Heart right ventricle (tissue), 16 donors: ENCODE data around the gene ABHD12. TPM values are rescaled to one million over a fixed set of nuclear protein-coding genes. Genes with fewer than 3 reads are reported as not detected.
"Not testable (repeated sequence)": the region's sequence is repeated elsewhere in the genome, so short reads cannot be mapped to it uniquely, and the experiment has no call there.

Experiments
- ATAC-seq, 8 donors: fragments of 200-7000 bp; cut with Tn5 transposase; one replicate each; pipeline ENCODE4 v1.9.1; 2020; ENCODE audit warnings: mild to moderate bottlenecking in 8 of 8, moderate library complexity in 8 of 8, moderate number of reproducible peaks in 1 of 8
- DNase-seq, 2 donors: peaks; one replicate each; pipeline ENCODE4 v3.0.0-alpha.2; 2020
- H3K27ac ChIP-seq, 10 donors: fragments of 200-600 bp; sonication (generic) in 2 of 10; one replicate each; pipeline versions ENCODE4 v1.5.0 to v1.8.0; 2020 to 2022; ENCODE audit warnings: mild to moderate bottlenecking in 3 of 10
- H3K27me3 ChIP-seq, 7 donors: fragments of 200-600 bp; one replicate each; pipeline ENCODE4 v1.8.0; 2021 to 2022; ENCODE audit warnings: mild to moderate bottlenecking in 2 of 7
- H3K36me3 ChIP-seq, 9 donors: fragments of 200-600 bp; sonication (generic) in 1 of 9; one replicate each; pipeline versions ENCODE4 v1.5.0 to v1.8.0; 2020 to 2022; ENCODE audit warnings: mild to moderate bottlenecking in 2 of 9
- H3K4me1 ChIP-seq, 9 donors: fragments of 200-600 bp; sonication (generic) in 1 of 9; one replicate each; pipeline versions ENCODE4 v1.5.0 to v1.8.0; 2020 to 2022; ENCODE audit warnings: mild to moderate bottlenecking in 4 of 9
- H3K4me3 ChIP-seq, 10 donors: fragments of 200-600 bp; sonication (generic) in 2 of 10; one replicate each; pipeline versions ENCODE4 v1.5.0 to v1.8.0; 2020 to 2022; ENCODE audit warnings: mild to moderate bottlenecking in 7 of 10, moderate library complexity in 2 of 10
- H3K9me3 ChIP-seq, 11 donors: fragments of 200-600 bp in 10 of 11; sonication (generic) in 2 of 11; one replicate each; pipeline versions ENCODE4 v1.5.0 to v1.8.0; 2013 to 2022; ENCODE audit warnings: mild to moderate bottlenecking in 2 of 11, control low read depth in 1 of 11, moderate library complexity in 1 of 11
- WGBS, 2 donors: extraction: QIAGEN DNeasy Blood & Tissue Kit; methylation state at CpG; one replicate each; pipeline ENCODE4 v1.1.7; 2013; ENCODE audit warnings: inconsistent platforms in 1 of 2; 5-methylcytosine and 5-hydroxymethylcytosine counted together
- intact Hi-C, 10 donors: fragments of 100-400 bp; cut with DNase I; formaldehyde crosslinking; loops; one replicate each; pipeline versions ENCODE4 v1.11.1 to v1.14.2; 2022
- polyA plus RNA-seq, 2 donors: library from polyadenylated mRNA; stranded (reverse); fragments of 200-250 nt; gene quantifications; one replicate each; pipeline ENCODE4 v1.2.3, GENCODE V29; 2013
- total RNA-seq, 10 donors: library from RNA; stranded (reverse); fragmentation: NEBNext Ultra II Directional in 3 of 10; extraction: Animal tissue kit (Norgen Biotek cat#: 25700) in 3 of 10; gene quantifications; one replicate each; pipeline versions ENCODE4 v1.2.1 to v1.2.4, GENCODE V29; 2021 to 2023
- TF ChIP-seq, protein P1 (sequence below), 9 donors: fragments of 200-600 bp; sonication (generic) in 2 of 9; IDR thresholded peaks; one replicate each; pipeline versions ENCODE4 v1.5.0 to v1.8.0; 2021 to 2022; ENCODE audit warnings: antibody characterized with exemption in 9 of 9, mild to moderate bottlenecking in 5 of 9, moderate library complexity in 1 of 9
- donor health status: Arrhythmogenic right ventricular cardiomyopathy.
- donor health status: ischemic (EF 13 %, LVEDD 7.1; RV severe dilation, severe dysfunction).
- donor health status: healthy with polysubstance abuse.
- donor health status: DM: no; HTN: yes; CAD: no.
- donor health status: DM: no; HTN: no; CAD: no.
- donor health status: ischemic (EF 25% LVEDD 6.9; RV normal size, moderate dysfunction).
- donor health status: ischemic (EF 25% LVEDD 5.7; RV mildly dilated, moderate dysfunction).
- donor health status: healthy.
- donor health status: DM: yes; HTN: yes; CAD: no.
- donor health status: Ischemic cardiomyopathy.
- donor health status: ischemic (EF 35%, LVEDD 5.7; RV mildly dilated, moderate dysfunction).
- donor health status: nonischemic (EF 11% LVEDD 7.7; RV severe dilation, severe dysfunction).
- donor health status: DM: yes; HTN: yes; CAD: no.
- donor health status: PGD.
- donor health status: ischemic (EF 29% LVEDD 5.4; RV normal size, mild dysfunction).
- donor health status: nonischemic (EF 23%, LVEDD 6.1; RV moderate dilation, normal function).

Gene ABHD12
- total and polyA plus RNA-seq, 12 donors: 21.1 to 41.3 (median 28.1) TPM

DNA sequence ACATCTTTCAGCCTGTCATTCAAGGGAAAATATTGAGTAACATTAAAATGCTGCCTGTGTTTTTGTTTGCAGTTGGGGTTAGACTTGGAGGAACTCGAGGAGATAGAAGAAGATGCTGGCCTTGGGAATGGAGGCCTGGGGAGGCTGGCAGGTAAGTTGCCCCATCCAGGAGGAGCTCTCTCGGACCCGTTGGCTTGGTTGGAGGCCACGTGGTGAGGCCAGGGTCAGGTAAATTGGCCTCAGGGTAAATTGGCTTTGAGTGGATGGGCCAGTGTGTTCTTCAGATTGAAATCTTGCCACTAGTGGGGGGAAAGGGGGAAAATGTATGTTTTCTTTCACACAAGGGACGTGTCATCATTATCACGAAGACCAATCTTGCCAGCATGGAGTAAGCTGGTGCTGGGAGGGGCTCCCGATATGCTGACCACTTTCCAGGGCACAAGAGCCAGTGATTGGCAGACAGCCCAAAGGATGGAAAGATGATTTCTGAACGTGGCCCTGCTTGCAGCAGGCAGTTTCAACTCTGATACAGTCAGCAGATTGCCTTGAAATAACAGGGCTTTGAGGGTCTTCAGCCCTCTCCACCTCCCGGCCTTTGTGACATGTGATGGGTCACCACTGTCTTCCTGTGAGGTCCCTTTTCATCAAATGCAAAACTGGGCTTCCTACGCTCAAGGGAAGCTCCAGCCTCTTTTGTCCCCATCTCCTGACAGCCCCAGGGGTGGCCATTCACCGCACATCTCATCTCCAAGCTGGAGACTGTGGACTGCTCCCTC, 121.4 kb downstream of the ABHD12 start:
- DNase-seq (peak in 1 of 2 donors; percentile 1), ATAC-seq (no peak)
- Histone ChIP-seq H3K36me3 (peaks cover 0 to 68% (median 46%) of the 10 kb centered on the region in 9 donors), H3K4me1 (peaks cover 0 to 35% (median 27%) of the 10 kb centered on the region in 9 donors), H3K4me3 (no peak overlapping the region), H3K27me3 (no peaks in the 10 kb centered on the region), H3K27ac (no peak overlapping the region), H3K9me3 (peaks cover 0 to 4% (median 0%) of the 10 kb centered on the region in 11 donors)
- TF ChIP-seq, protein P1, sequence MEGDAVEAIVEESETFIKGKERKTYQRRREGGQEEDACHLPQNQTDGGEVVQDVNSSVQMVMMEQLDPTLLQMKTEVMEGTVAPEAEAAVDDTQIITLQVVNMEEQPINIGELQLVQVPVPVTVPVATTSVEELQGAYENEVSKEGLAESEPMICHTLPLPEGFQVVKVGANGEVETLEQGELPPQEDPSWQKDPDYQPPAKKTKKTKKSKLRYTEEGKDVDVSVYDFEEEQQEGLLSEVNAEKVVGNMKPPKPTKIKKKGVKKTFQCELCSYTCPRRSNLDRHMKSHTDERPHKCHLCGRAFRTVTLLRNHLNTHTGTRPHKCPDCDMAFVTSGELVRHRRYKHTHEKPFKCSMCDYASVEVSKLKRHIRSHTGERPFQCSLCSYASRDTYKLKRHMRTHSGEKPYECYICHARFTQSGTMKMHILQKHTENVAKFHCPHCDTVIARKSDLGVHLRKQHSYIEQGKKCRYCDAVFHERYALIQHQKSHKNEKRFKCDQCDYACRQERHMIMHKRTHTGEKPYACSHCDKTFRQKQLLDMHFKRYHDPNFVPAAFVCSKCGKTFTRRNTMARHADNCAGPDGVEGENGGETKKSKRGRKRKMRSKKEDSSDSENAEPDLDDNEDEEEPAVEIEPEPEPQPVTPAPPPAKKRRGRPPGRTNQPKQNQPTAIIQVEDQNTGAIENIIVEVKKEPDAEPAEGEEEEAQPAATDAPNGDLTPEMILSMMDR (IDR thresholded peaks at IDR 0.05): no peak
- intact Hi-C loops: no loop called here
- WGBS, 2 donors: 69 to 74% methylated on average over 11 of the region's 11 CpGs

GRCh38 chr20:25260770-25261437, 129.7 kb downstream of the ABHD12 start:
- peaks cover 0 to 59% (median 8%) of the 10 kb centered on the region in 9 donors for H3K36me3 ChIP-seq
- not testable (repeated sequence) for ATAC-seq

DNA sequence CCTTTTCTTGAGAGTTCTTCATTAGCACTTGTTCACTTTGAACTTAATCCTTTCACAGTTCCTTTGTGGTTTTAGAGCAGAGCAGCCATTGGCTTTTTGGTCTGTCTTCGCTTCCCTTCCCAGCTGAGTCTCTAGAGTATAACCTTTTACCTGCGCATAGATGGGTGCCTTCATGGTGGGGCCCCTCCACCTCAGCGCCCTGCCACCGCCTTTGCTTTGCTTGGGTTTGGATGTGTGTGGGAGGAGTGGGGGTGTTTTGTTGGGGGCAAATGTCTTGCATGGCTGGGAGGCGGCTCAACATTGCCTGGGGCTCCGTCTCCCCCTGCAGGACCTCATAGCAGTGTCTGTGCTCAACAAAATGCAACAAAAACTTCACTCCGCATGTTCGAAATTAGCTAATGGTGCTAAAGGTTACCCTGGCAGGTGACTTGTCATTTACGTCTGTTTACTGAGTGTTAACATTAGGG, 130.8 kb downstream of the ABHD12 start:
- H3K27me3 ChIP-seq: no peaks in the 10 kb centered on the region
- no peaks in the 10 kb centered on the region for H3K9me3 ChIP-seq
- H3K36me3 ChIP-seq: peaks cover 0 to 63% (median 8%) of the 10 kb centered on the region in 9 donors
- no peak overlapping the region for H3K4me3 ChIP-seq
- ATAC-seq (no peak), DNase-seq (no peak)
- 86 to 91% methylated on average over 9 of the region's 9 CpGs for WGBS, 2 donors
- intact Hi-C loops: loop anchor here in 3 of 10 donors (2.0 to 10.0 kb wide), 3 partner anchors 49 to 185 kb away; partner anchors contain the start of gene ENTPD6 (in 1 of the 3)
- H3K27ac ChIP-seq: no peak overlapping the region
- peaks cover 9 to 48% (median 34%) of the 10 kb centered on the region in 9 donors for H3K4me1 ChIP-seq
- TF ChIP-seq, protein P1 (IDR thresholded peaks at IDR 0.05): no peak

More at GRCh38 chr20:25260770-25261437, 129.7 kb downstream of the ABHD12 start:
- intact Hi-C loops: loop anchor here in 1 of 10 donors (2.0 kb wide), 1 partner anchor 48 kb away; no protein-coding TSS in a partner anchor
- H3K4me3 ChIP-seq, H3K27me3 ChIP-seq, H3K9me3 ChIP-seq, H3K27ac ChIP-seq: not testable (repeated sequence)
- 86 to 89% methylated on average over 16 of the region's 16 CpGs for WGBS, 2 donors
- H3K4me1 ChIP-seq: peaks cover 9 to 37% (median 31%) of the 10 kb centered on the region in 9 donors
- DNase-seq: peak in 1 of 2 donors; percentile 2

GRCh38 chr20:25259358-25259757, 131.3 kb downstream of the ABHD12 start:
- TF ChIP-seq, protein P1 (IDR thresholded peaks at IDR 0.05): no peak
- no peak overlapping the region for H3K4me3 ChIP-seq
- intact Hi-C loops: loop anchor here in 2 of 10 donors (10.0 kb wide), 2 partner anchors 65 to 185 kb away; partner anchors contain the start of gene ENTPD6 (in 1 of the 2)
- WGBS, 2 donors: 91 to 93% methylated on average over 12 of the region's 12 CpGs
- H3K4me1 ChIP-seq: peaks cover 9 to 50% (median 39%) of the 10 kb centered on the region in 9 donors
- DNase-seq (no peak), ATAC-seq (no peak)
- H3K27me3 ChIP-seq: no peaks in the 10 kb centered on the region
- no peaks in the 10 kb centered on the region for H3K9me3 ChIP-seq
- peaks cover 0 to 62% (median 8%) of the 10 kb centered on the region in 9 donors for H3K36me3 ChIP-seq
- no peak overlapping the region for H3K27ac ChIP-seq
